Activated naive CD8-positive, alpha-beta T cell treated with anti-CD3 and anti-CD28 coated beads, Interleukin-2, amount 10 ng/mL, durations not matched to agents 7 days and 5 days (primary cell): ENCODE measurements around the gene VCP. TPM values are rescaled to one million over a fixed set of nuclear protein-coding genes. Genes with fewer than 3 reads are reported as not detected.

ENCODE experiments used
- ATAC-seq: fragments of 150-1000 bp; cut with Tn5 transposase; one replicate; pipeline ENCODE4 v1.10.0; 2021; ENCODE audit warnings: low read depth, moderate library complexity
- POLR2A ChIA-PET: fragments of 350-600 bp; sonication (Branson Sonifier 250); formaldehyde crosslinking; loops from one replicate; lab custom pipeline; 2021; ENCODE audit warnings: antibody characterized with exemption; lab: Charles Lee
- DNase-seq: peaks from one replicate; pipeline ENCODE4 v3.0.0; 2021
- H3K27ac Mint-ChIP-seq: one replicate; pipeline ENCODE4 v1.8.0; 2022; ENCODE audit warnings: mild to moderate bottlenecking, mixed read lengths
- H3K27me3 Mint-ChIP-seq: one replicate; pipeline ENCODE4 v1.8.0; 2022; ENCODE audit warnings: mild to moderate bottlenecking, moderate library complexity, mixed read lengths
- H3K36me3 Mint-ChIP-seq: one replicate; pipeline ENCODE4 v1.8.0; 2021; ENCODE audit warnings: mild to moderate bottlenecking, mixed read lengths
- H3K4me1 Mint-ChIP-seq: one replicate; pipeline ENCODE4 v1.8.0; 2021; ENCODE audit warnings: mixed read lengths
- H3K4me3 Mint-ChIP-seq: one replicate; pipeline ENCODE4 v1.8.0; 2022; ENCODE audit warnings: mild to moderate bottlenecking, moderate library complexity, mixed read lengths
- H3K9me3 Mint-ChIP-seq: one replicate; pipeline ENCODE4 v1.8.0; 2021; ENCODE audit warnings: mixed read lengths
- total RNA-seq, 2 experiments: library from RNA; stranded (reverse); gene quantifications; one replicate each; pipeline ENCODE4 v1.2.3, GENCODE V29; 2021

The VCP gene
- total RNA-seq, 2 experiments from 2014 or later, result 183 to 189 TPM

DNA sequence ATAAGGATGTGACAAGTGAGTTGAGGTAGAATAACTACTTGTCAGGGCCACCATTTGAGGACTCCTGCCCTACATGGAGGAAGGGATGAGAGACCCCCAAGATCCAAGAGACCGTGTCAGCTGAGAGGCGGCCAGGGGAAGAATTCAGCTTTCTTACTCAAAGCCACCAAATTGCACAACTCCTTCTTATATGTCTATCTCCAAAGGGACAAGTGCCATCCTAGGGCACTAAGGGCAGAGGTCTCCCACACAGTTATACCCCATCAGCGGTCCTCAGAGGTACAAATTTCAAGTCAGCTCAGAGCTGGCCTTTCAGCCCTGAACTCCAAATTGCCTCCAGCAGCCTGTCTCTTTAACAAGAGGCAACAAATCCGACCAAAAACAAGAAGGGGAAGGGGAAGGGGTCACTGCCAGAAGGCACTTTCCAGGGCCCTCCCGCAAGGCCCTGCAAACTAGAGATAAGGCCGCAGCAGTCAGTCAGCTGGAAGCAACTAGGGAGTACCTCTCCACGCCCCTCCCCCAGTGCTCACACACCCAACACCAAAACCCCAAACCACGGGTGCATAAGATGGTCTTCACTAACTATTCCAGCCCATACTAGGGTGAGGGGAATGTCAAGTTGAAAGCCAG, 36.6 kb upstream of the VCP start:
- DNase-seq (no peak), ATAC-seq (no peak)
- Mint-ChIP-seq H3K9me3 (no peaks in the 10 kb centered on the region), H3K27me3 (no peaks in the 10 kb centered on the region), H3K27ac (no peak overlapping the region), H3K4me3 (no peak overlapping the region), H3K36me3 (peaks cover 15% of the 10 kb centered on the region), H3K4me1 (peaks cover 34% of the 10 kb centered on the region)
- POLR2A ChIA-PET, result no interaction called here

DNA sequence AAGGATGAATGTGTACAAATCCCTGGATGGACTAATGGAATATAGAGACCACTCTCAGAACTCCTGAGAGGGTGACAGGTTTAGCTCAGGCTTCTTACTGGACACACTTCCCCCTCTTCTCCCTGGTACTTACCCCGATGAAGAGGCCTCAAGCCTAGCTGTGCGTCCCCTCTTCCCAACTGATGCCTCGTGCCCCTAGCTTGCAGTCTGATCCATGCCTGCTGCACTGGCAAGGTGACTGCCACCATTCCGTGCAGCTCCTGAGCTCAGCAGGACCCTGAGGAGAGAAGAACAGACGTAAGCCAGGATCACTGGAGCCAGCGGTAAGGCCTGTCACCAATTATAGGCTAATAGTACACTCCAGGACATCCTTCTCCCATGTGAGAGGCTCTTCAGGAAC, 36.0 kb upstream of the VCP start:
- no peak overlapping the region for H3K27ac Mint-ChIP-seq
- H3K4me1 Mint-ChIP-seq, result peaks cover 31% of the 10 kb centered on the region
- H3K4me3 Mint-ChIP-seq, result no peak overlapping the region
- DNase-seq, result no peak
- no peaks in the 10 kb centered on the region for H3K27me3 Mint-ChIP-seq
- peaks cover 10% of the 10 kb centered on the region for H3K36me3 Mint-ChIP-seq
- no peaks in the 10 kb centered on the region for H3K9me3 Mint-ChIP-seq
- POLR2A ChIA-PET, result no interaction called here
- no peak for ATAC-seq

DNA sequence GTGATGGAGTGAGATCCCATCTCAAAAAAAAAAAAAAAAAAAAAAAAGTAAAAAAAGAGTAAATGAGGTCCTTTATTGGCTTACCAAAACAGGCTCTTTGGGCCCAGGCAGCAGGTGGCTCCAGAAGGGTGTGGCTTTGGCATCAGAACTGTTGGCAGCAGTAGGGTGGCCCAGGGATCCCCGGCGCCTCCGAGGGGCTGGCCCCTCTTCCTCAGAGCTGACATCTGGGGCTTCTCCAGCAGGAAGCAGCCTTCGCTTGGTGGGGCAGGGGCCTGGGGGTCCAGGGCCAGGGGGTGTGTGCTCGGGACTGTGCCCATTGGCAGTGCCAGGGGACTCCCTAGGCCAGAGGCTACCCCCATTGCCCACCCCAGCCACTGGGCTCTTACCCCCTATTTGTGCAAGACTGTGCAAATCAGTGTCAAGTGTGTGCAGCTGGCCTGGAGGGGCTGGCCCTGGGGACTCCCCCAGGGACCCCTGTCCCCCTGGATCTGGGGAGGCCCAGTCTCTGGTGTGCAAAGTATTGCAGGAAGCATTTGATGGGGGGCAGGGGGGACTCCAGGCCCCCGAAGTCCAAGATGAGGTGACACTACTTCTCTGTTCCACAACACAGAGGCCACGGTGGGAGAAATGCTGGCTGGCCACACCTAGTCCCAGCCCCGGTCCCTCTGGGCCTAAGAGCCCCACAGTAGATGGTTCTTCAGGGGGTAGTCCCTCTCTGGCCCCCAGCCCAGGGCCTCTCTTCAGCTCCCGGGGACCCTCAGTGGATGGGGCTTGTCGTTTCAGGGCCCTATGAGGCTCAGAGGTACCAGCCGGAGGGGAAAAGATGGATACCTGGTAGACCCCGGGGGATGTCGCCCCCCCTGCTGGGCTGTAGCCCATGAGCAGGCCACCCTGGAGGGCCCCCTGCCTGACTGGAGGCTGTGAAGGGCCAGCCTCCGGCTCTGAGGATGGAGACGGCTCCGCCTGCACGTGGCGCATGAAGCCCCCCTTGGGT, 35.2 kb upstream of the VCP start:
- H3K4me1 Mint-ChIP-seq, result peaks cover 34% of the 10 kb centered on the region
- no peak for DNase-seq
- no peak overlapping the region for H3K4me3 Mint-ChIP-seq
- ATAC-seq, result no peak
- H3K27ac Mint-ChIP-seq, result no peak overlapping the region
- POLR2A ChIA-PET, result no interaction called here
- no peaks in the 10 kb centered on the region for H3K9me3 Mint-ChIP-seq
- H3K36me3 Mint-ChIP-seq, result peaks cover 10% of the 10 kb centered on the region
- H3K27me3 Mint-ChIP-seq, result no peaks in the 10 kb centered on the region

DNA sequence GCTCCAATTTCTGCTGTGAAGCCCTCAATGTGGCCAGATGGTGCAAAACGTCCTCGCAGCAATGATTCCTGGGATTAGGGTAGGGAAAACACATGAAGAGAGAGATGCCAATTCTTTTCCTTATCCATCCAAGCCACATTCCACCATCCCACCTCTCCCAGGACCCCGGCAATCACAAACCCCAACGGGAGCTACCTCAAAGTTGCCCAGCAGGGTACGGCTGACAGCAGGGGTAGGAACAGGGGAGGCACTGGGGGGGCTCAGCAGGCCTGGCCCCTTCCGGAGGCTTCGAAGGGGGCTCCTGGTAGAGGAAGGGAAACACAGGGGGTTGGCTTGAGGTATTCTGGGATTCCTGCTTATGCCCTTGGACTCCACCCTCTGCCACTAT, 33.9 kb upstream of the VCP start:
- Mint-ChIP-seq H3K27ac (no peak overlapping the region), H3K4me1 (peaks cover 34% of the 10 kb centered on the region), H3K36me3 (peaks cover 13% of the 10 kb centered on the region), H3K9me3 (no peaks in the 10 kb centered on the region), H3K4me3 (no peak overlapping the region), H3K27me3 (no peaks in the 10 kb centered on the region)
- DNase-seq, result no peak
- no peak for ATAC-seq
- POLR2A ChIA-PET, result interaction anchor here (0.5 kb wide), 1 partner anchor 22 kb away, joined by 4 read pairs; no protein-coding TSS in a partner anchor

DNA sequence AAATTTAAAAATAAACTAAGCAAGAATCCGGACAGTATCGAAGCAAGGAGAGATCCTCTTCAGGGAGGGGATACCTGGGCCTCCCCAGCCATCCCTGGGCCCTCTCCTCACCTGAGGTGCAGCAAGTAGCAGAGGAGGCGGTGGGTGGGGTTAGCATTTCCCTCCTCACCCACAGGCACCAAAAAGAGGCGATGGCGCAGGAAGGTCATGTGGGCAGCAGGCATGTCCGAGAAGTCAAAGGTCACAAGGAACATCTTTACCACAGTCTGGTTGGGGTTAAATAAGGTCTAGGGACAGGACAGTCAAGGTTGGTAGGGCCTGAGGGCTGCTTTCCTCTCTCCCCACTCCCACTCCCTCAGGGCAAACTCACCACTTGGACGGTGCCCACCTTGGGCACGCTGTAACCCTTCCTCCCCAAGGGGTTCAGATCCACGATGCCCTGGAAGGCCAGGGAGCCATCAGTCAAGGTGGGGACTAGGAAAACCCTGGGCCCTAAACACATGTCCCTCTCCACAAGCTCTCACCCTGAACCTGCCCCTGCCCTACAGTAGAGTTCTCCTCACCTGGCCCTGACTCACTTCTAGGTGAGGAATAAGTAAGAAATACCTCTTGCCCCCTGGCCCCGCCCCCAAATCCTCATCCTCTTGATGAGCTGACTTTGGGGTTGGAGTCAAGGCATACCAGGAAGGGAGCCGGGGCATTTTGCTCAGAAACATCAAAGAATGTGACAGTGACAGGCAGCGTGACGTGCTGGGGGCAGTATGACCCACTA, 33.3 kb upstream of the VCP start:
- H3K4me3 Mint-ChIP-seq, result no peak overlapping the region
- peaks cover 36% of the 10 kb centered on the region for H3K4me1 Mint-ChIP-seq
- H3K27me3 Mint-ChIP-seq, result no peaks in the 10 kb centered on the region
- peaks cover 16% of the 10 kb centered on the region for H3K36me3 Mint-ChIP-seq
- no peak overlapping the region for H3K27ac Mint-ChIP-seq
- no peak for DNase-seq
- no peak for ATAC-seq
- H3K9me3 Mint-ChIP-seq, result no peaks in the 10 kb centered on the region
- POLR2A ChIA-PET, result interaction anchor here (4.5 kb wide), 1 partner anchor 9 kb away, joined by 47 read pairs; the partner anchor contains the start of gene ATOSB

DNA sequence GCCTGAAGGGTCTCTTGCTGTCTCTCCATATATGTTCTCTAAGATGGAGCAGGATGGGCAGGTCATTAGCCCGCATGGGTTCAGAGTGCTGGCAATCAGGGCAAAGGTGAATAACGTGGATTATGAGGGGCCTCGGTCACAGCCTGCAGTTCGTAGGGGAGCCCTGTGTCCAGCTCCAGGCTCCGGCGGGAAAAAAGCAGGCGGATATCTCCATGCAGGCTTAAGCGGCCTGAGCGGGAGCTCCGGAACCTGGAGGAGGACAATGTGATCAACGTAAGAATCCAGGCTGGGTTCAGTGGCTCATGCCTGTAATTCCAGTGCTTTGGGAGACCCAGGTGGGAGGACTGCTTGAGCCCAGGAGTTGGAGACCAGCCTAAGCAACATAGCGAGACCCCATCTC, 32.7 kb upstream of the VCP start:
- ATAC-seq, result no peak
- DNase-seq, result no peak
- peaks cover 20% of the 10 kb centered on the region for H3K36me3 Mint-ChIP-seq
- no peaks in the 10 kb centered on the region for H3K27me3 Mint-ChIP-seq
- POLR2A ChIA-PET, result interaction anchor here (4.5 kb wide), 1 partner anchor 10 kb away, joined by 47 read pairs; the partner anchor contains the start of gene ATOSB
- H3K9me3 Mint-ChIP-seq, result no peaks in the 10 kb centered on the region
- H3K27ac Mint-ChIP-seq, result no peak overlapping the region
- no peak overlapping the region for H3K4me3 Mint-ChIP-seq
- H3K4me1 Mint-ChIP-seq, result peaks cover 31% of the 10 kb centered on the region

DNA sequence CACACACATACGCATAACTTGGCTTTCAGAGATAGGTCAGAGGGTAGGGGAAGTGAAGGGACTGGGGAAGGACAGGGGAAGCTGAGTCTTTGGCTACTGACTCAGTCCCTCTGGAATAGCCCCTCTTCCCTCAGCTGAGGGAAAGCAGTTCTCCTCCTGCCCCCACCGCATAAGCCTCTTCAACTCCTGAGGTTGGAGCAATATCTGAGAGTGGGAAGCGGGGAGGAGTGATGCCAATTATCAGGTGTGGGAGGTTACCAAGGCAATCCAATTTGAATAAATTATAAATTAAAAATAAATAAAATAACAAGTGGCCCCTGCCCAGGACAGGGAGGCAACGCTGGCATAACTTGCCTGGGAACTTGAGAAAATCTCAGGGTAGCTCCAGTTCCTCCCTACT, 32.2 kb upstream of the VCP start:
- H3K9me3 Mint-ChIP-seq, result no peaks in the 10 kb centered on the region
- peaks cover 32% of the 10 kb centered on the region for H3K4me1 Mint-ChIP-seq
- no peak overlapping the region for H3K27ac Mint-ChIP-seq
- H3K36me3 Mint-ChIP-seq, result peaks cover 23% of the 10 kb centered on the region
- H3K27me3 Mint-ChIP-seq, result no peaks in the 10 kb centered on the region
- POLR2A ChIA-PET, result interaction anchor here (3.1 to 4.5 kb wide), 2 partner anchors 10 to 25 kb away, joined by 34 to 47 read pairs; partner anchors contain the start of genes ATOSB and FANCG
- DNase-seq (no peak), ATAC-seq (no peak)
- H3K4me3 Mint-ChIP-seq, result no peak overlapping the region

DNA sequence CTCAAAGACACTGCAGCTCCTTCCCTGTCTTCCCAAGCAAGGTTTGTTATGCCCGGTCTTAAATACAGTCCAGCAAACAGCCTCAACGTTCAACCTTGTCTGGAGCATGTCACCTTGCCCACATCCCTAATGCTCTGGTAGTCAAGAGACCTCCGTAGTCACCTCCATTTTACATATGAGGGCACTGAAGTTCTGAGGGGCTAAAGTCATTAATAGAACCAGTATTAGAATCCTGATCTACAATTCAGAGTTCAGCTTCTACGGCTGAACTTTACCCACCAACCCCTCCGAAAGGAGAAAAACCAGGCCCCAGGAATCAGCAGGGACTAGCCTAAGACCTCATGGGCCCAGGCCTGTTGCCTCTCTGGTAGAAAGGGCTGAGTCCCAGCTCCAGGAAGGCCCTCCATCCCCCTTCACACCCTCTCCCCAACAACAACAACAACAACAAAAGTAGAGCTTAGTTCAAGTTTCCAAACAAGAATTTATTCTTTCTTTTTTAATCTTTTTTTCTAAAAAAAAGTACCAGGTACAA, 31.3 kb upstream of the VCP start:
- Mint-ChIP-seq H3K27me3 (no peaks in the 10 kb centered on the region), H3K36me3 (peaks cover 26% of the 10 kb centered on the region), H3K4me3 (peak overlapping the region; percentile 81), H3K9me3 (no peaks in the 10 kb centered on the region), H3K27ac (peak overlapping the region; percentile 95), H3K4me1 (peaks cover 31% of the 10 kb centered on the region)
- ATAC-seq (no peak), DNase-seq (no peak)
- POLR2A ChIA-PET, result interaction anchor here (1.0 to 4.5 kb wide), 7 partner anchors 8 to 457 kb away, joined by 3 to 47 read pairs (median 15); partner anchors contain the start of genes ATOSB, FANCG, GALT and VCP

DNA sequence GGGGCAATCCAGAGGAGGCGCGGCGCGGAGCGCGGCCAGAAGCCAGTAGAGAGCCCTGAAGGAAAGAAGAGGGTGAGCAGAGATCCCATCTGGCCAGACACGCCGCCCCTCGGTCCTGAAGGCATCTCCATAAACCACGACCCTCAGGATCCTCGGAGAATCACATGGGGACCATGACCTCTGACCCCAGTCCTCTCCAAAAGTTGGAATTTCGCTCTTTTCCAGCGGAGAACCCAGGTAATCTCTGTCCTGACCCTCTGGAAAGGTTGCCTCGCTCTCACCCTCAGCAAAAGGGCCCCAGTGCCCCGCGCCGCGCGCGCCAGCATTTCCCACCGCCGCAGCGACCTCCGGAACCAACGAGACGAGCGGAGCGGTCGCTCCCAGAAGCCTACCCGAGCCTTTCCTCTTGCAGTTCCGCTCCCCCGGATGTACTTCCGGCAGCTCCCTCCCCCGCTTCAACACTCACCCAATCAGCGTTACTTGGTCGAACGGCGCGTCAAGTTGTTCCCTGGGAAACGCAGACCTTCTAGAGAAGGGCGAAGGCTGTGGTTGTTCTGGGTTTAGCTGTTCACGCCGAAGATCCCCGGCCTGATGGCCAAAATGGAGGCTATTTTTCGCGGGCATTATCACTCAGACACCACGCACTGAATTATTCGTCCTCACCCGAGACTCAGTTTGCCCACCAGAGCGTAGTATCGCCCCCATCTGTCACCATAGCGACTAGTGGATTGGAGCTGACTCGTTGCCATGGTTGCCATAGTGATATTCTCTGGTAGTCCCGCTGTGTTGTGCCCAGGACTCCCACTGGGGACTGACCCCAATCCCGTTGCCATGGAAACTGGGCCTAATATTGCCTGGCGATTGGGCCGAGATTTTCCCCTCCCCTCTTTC, 30.6 kb upstream of the VCP start, which contains the start of gene STOML2:
STOML2 (minus strand) TSS at position 363 of the 891 bp plus-strand sequence; CDS start at position 326, 37 bp downstream.
- H3K27ac Mint-ChIP-seq, result peak within 1 kb of the TSS; percentile 95
- POLR2A ChIA-PET, result interaction anchor here (1.0 to 4.5 kb wide), 7 partner anchors 9 to 456 kb away, joined by 3 to 47 read pairs (median 15); partner anchors contain the start of genes ATOSB, FANCG, GALT and VCP
- H3K36me3 Mint-ChIP-seq, result peaks cover 26% of the 10 kb centered on the region

DNA sequence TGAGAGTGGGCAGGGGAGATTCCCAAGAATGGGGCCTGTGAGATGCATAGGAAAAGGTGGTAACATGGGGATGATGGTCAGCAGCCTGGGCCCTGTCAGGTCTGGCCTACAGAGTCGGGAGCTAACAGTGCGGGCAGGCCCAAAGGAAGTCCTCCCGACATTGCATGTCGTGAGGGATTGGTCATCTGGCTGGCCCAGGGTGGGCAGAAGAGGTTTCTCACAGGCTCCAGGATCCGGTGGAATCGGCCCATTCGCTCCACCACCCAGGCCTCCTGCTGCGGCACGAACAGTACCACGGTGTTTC, 30.0 kb upstream of the VCP start:
- Mint-ChIP-seq H3K27ac (peak overlapping the region; percentile 95), H3K36me3 (peaks cover 26% of the 10 kb centered on the region), H3K9me3 (no peaks in the 10 kb centered on the region), H3K4me3 (peak overlapping the region; percentile 81), H3K27me3 (no peaks in the 10 kb centered on the region), H3K4me1 (peaks cover 31% of the 10 kb centered on the region)
- ATAC-seq, result peak; percentile 35
- POLR2A ChIA-PET, result interaction anchor here (1.0 to 4.5 kb wide), 6 partner anchors 9 to 30 kb away, joined by 3 to 47 read pairs (median 16); partner anchors contain the start of genes ATOSB, FANCG and VCP
- no peak for DNase-seq

More for the DNA sequence above, 30.6 kb upstream of the VCP start, which contains the start of gene STOML2:
- ATAC-seq (peak; percentile 96), DNase-seq (peak; percentile 85)
- H3K4me1 Mint-ChIP-seq, result peaks cover 31% of the 10 kb centered on the region
- peak within 1 kb of the TSS; percentile 81 for H3K4me3 Mint-ChIP-seq
- H3K9me3 Mint-ChIP-seq, result no peaks in the 10 kb centered on the region
- no peaks in the 10 kb centered on the region for H3K27me3 Mint-ChIP-seq

DNA sequence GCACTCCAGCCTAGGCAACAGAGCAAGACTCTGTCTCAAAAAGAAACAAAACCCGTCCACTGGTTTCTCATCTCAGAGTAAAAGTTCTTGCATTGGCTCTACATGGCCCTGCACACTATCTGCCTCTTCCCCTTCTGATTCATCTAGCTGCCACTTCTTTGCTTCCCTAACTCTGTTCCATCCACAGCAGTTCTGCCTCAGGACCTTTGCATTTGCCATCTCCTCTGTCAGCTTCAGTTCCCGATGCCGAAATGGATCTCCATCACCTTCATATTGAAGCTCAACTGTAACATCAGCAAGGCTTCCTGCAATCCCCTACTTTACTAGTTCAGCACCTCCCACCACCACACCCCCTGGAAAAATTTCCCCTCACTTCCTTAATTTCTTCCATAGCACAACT, 25.1 kb upstream of the VCP start:
- ATAC-seq (no peak), DNase-seq (no peak)
- H3K27me3 Mint-ChIP-seq, result no peaks in the 10 kb centered on the region
- POLR2A ChIA-PET, result interaction anchor here (2.2 to 8.5 kb wide), 3 partner anchors 17 to 26 kb away, joined by 9 to 64 read pairs (median 19); partner anchors contain the start of genes FANCG and VCP
- H3K4me1 Mint-ChIP-seq, result peaks cover 39% of the 10 kb centered on the region
- H3K4me3 Mint-ChIP-seq, result no peak overlapping the region
- no peak overlapping the region for H3K27ac Mint-ChIP-seq
- peaks cover 17% of the 10 kb centered on the region for H3K36me3 Mint-ChIP-seq
- no peaks in the 10 kb centered on the region for H3K9me3 Mint-ChIP-seq
